Heart left ventricle (tissue), 16 donors: Measurements from ENCODE around the gene TNKS1BP1. TPM values are rescaled to one million over a fixed set of nuclear protein-coding genes. Genes with fewer than 3 reads are reported as not detected.
A peak's percentile ranks its signal among the peaks of the same experiment; 100 is the strongest.

Experiments
- ATAC-seq, 4 donors: fragments of 200-7000 bp; cut with Tn5 transposase; one replicate each; pipeline ENCODE4 v1.9.1; 2020 to 2022; ENCODE audit warnings: moderate library complexity in 4 of 4, mild to moderate bottlenecking in 3 of 4, moderate number of reproducible peaks in 1 of 4
- DNase-seq, 5 donors: peaks; one replicate each; pipeline ENCODE4 v3.0.0-alpha.2; 2020
- H3K27ac ChIP-seq, 12 donors: fragments of 200-600 bp; sonication (generic) in 4 of 12; one replicate each; pipeline versions ENCODE4 v1.5.0 to v1.8.0; 2016 to 2022; ENCODE audit warnings: mild to moderate bottlenecking in 2 of 12
- H3K27me3 ChIP-seq, 9 donors: fragments of 200-600 bp; sonication (generic) in 2 of 9; one replicate each; pipeline versions ENCODE4 v1.5.1 to v1.8.0; 2016 to 2022; ENCODE audit warnings: mild to moderate bottlenecking in 3 of 9
- H3K36me3 ChIP-seq, 9 donors: fragments of 200-600 bp; sonication (generic) in 2 of 9; one replicate each; pipeline versions ENCODE4 v1.5.0 to v1.8.0; 2018 to 2022; ENCODE audit warnings: mild to moderate bottlenecking in 2 of 9
- H3K4me1 ChIP-seq, 12 donors: fragments of 200-600 bp; sonication (generic) in 4 of 12; one replicate each; pipeline versions ENCODE4 v1.5.0 to v1.8.0; 2016 to 2022; ENCODE audit warnings: mild to moderate bottlenecking in 3 of 12
- H3K4me3 ChIP-seq, 12 donors: fragments of 200-600 bp; sonication (generic) in 4 of 12; one replicate each; pipeline versions ENCODE4 v1.5.0 to v1.8.0; 2017 to 2022; ENCODE audit warnings: mild to moderate bottlenecking in 9 of 12, moderate library complexity in 4 of 12
- H3K9me3 ChIP-seq, 12 donors: fragments of 200-600 bp; sonication (generic) in 4 of 12; one replicate each; pipeline versions ENCODE4 v1.5.0 to v1.8.0; 2016 to 2022; ENCODE audit warnings: mild to moderate bottlenecking in 1 of 12
- POLR2A ChIP-seq, 2 donors: fragments of 450-650 bp; IDR thresholded peaks; one replicate each; pipeline ENCODE4 v1.6.1; 2017; ENCODE audit warnings: antibody characterized with exemption in 2 of 2, mild to moderate bottlenecking in 2 of 2, moderate library complexity in 2 of 2
- WGBS, 4 donors: extraction: QIAGEN DNeasy Blood & Tissue Kit in 2 of 4; methylation state at CpG; one replicate each; pipeline versions ENCODE4 v1.1.5 to v1.1.7; 2013 to 2018; 5-methylcytosine and 5-hydroxymethylcytosine counted together
- intact Hi-C, 10 donors: fragments of 100-400 bp; cut with DNase I; formaldehyde crosslinking; loops; one replicate each; pipeline versions ENCODE4 v1.11.1 to v1.14.2; 2022
- long read RNA-seq, 3 donors: library from polyadenylated mRNA; unstranded; transcript quantifications; one replicate each; pipeline ENCODE4 v2.0.0, GENCODE V29; 2020 to 2021
- polyA plus RNA-seq, 2 donors: library from polyadenylated mRNA; stranded (reverse); fragments of 200-250 nt; gene quantifications; one replicate each; pipeline ENCODE4 v1.2.3, GENCODE V29; 2013
- total RNA-seq, 9 donors: library from RNA; depleted of rRNA in 2 of 9; stranded (reverse); fragments of >200 nt in 2 of 9; fragmentation: NEBNext Ultra II Directional in 3 of 9; extraction: Animal tissue kit (Norgen Biotek cat#: 25700) in 3 of 9; gene quantifications; one replicate each; pipeline versions ENCODE4 v1.1.0 to v1.2.4, GENCODE V29; 2016 to 2023
- TF ChIP-seq, protein P1 (sequence below), 12 donors: fragments of 200-600 bp; sonication (generic) in 4 of 12; IDR thresholded peaks; one replicate each; pipeline versions ENCODE4 v1.5.0 to v1.8.0; 2018 to 2022; ENCODE audit warnings: antibody characterized with exemption in 12 of 12, mild to moderate bottlenecking in 5 of 12
- donor health status: ischemic (EF 13 %, LVEDD 7.1; RV severe dilation, severe dysfunction).
- donor health status: healthy with polysubstance abuse.
- donor health status: DM: no; HTN: yes; CAD: no.
- donor health status: DM: no; HTN: no; CAD: no.
- donor health status: ischemic (EF 25% LVEDD 6.9; RV normal size, moderate dysfunction).
- donor health status: ischemic (EF 25% LVEDD 5.7; RV mildly dilated, moderate dysfunction).
- donor health status: healthy.
- donor health status: DM: yes; HTN: yes; CAD: no.
- donor health status: ischemic (EF 35%, LVEDD 5.7; RV mildly dilated, moderate dysfunction).
- donor health status: nonischemic (EF 11% LVEDD 7.7; RV severe dilation, severe dysfunction).
- donor health status: DM: yes; HTN: yes; CAD: no.
- donor health status: PGD.
- donor health status: ischemic (EF 29% LVEDD 5.4; RV normal size, mild dysfunction).
- donor health status: nonischemic (EF 23%, LVEDD 6.1; RV moderate dilation, normal function).

The TNKS1BP1 gene, protein sequence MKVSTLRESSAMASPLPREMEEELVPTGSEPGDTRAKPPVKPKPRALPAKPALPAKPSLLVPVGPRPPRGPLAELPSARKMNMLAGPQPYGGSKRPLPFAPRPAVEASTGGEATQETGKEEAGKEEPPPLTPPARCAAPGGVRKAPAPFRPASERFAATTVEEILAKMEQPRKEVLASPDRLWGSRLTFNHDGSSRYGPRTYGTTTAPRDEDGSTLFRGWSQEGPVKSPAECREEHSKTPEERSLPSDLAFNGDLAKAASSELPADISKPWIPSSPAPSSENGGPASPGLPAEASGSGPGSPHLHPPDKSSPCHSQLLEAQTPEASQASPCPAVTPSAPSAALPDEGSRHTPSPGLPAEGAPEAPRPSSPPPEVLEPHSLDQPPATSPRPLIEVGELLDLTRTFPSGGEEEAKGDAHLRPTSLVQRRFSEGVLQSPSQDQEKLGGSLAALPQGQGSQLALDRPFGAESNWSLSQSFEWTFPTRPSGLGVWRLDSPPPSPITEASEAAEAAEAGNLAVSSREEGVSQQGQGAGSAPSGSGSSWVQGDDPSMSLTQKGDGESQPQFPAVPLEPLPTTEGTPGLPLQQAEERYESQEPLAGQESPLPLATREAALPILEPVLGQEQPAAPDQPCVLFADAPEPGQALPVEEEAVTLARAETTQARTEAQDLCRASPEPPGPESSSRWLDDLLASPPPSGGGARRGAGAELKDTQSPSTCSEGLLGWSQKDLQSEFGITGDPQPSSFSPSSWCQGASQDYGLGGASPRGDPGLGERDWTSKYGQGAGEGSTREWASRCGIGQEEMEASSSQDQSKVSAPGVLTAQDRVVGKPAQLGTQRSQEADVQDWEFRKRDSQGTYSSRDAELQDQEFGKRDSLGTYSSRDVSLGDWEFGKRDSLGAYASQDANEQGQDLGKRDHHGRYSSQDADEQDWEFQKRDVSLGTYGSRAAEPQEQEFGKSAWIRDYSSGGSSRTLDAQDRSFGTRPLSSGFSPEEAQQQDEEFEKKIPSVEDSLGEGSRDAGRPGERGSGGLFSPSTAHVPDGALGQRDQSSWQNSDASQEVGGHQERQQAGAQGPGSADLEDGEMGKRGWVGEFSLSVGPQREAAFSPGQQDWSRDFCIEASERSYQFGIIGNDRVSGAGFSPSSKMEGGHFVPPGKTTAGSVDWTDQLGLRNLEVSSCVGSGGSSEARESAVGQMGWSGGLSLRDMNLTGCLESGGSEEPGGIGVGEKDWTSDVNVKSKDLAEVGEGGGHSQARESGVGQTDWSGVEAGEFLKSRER (N-terminal part only)
- 10 to 100 TPM; 25.3 to 68.3 (median 33.1) TPM for total RNA-seq
- 10 to 100 TPM; 36.9 to 45.3 TPM for polyA plus RNA-seq
- long read RNA-seq, donor 1, full-length matches to known transcripts, result 12 of 43 reads
- long read RNA-seq, donor 1, partial matches to known transcripts, result 23 of 43 reads
- long read RNA-seq, donor 1, other reads (novel, unspliced or antisense), result 8 of 43 reads
- long read RNA-seq, donor 2, full-length matches to known transcripts, result 4 of 28 reads
- long read RNA-seq, donor 2, partial matches to known transcripts, result 18 of 28 reads
- long read RNA-seq, donor 2, other reads (novel, unspliced or antisense), result 6 of 28 reads
- long read RNA-seq, donor 3, full-length matches to known transcripts, result 11 of 47 reads
- long read RNA-seq, donor 3, partial matches to known transcripts, result 19 of 47 reads
- long read RNA-seq, donor 3, other reads (novel, unspliced or antisense), result 17 of 47 reads

DNA sequence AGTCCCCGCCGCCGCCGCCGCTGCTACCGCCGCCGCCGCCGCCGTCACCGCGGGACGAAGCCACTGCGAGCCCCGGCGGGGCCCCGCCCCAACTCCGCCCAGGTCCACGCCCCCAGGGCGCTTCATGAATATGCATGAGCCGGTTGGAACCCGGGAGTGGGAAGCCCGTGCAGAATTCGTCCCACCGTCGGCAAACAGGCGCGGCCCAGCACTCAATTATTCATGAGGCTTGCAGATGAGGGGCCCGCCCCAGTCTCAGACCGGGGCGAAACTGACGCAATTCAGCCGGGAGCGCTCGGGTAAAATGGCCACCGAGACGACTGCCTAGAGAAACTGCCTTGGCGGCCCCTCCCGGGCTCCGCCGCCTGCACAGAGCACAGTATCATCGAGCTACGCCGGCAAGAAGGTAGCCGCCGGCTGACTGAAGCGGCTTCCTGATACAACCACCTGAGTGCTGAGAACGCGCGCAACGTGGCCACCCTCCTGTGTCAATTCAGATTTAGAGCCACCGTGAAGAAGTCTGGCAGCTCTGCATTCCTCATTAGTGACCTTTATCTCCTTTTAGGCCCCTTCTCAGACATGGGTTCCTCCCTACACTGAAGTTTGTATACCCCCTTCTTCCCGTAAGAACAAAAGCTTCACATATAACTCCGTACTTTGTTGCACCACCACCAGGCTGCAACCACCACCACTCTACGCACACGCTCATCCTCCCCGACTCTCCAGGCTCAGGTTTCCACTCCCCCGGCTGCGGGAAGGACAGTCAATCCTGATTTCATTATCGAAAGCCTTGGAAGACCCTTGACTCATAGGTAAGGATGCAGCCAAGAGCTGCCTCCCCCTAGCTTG lies at the start of gene TNKS1BP1:
Gene TNKS1BP1, minus strand, starts transcription at position 67 of the 849 bp plus-strand sequence. CDS start 3,067 bp downstream, outside the sequence.
- Histone ChIP-seq H3K27ac (peak within 1 kb of the TSS; percentile 88 to 98 (median 94)), H3K4me1 (peaks cover 4 to 55% (median 32%) of the 10 kb centered on the region in 12 donors), H3K9me3 (no peaks in the 10 kb centered on the region), H3K36me3 (peaks cover 0 to 56% (median 43%) of the 10 kb centered on the region in 9 donors), H3K4me3 (peak within 1 kb of the TSS; percentile 67 to 89 (median 75)), H3K27me3 (no peaks in the 10 kb centered on the region)
- DNase-seq (peak; percentile 97 to 98 (median 98)), ATAC-seq (peak; percentile 84 to 90 (median 88))
- 1 to 2% (median 1%) methylated on average over 31 to 61 of the region's 61 CpGs for WGBS, 4 donors
- intact Hi-C loops, result loop anchor here in 2 of 10 donors (5.0 to 10.0 kb wide), 2 partner anchors 48 to 1250 kb away; partner anchors contain the start of genes LPXN (in 1 of the 2) and ZFP91 (in 1 of the 2)
- TF ChIP-seq, protein P1, sequence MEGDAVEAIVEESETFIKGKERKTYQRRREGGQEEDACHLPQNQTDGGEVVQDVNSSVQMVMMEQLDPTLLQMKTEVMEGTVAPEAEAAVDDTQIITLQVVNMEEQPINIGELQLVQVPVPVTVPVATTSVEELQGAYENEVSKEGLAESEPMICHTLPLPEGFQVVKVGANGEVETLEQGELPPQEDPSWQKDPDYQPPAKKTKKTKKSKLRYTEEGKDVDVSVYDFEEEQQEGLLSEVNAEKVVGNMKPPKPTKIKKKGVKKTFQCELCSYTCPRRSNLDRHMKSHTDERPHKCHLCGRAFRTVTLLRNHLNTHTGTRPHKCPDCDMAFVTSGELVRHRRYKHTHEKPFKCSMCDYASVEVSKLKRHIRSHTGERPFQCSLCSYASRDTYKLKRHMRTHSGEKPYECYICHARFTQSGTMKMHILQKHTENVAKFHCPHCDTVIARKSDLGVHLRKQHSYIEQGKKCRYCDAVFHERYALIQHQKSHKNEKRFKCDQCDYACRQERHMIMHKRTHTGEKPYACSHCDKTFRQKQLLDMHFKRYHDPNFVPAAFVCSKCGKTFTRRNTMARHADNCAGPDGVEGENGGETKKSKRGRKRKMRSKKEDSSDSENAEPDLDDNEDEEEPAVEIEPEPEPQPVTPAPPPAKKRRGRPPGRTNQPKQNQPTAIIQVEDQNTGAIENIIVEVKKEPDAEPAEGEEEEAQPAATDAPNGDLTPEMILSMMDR (IDR thresholded peaks at IDR 0.05), result peak in 1 of 12 donors; percentile 11
- TF ChIP-seq POLR2A (IDR thresholded peaks at IDR 0.05), result peak; percentile 9 to 90

DNA sequence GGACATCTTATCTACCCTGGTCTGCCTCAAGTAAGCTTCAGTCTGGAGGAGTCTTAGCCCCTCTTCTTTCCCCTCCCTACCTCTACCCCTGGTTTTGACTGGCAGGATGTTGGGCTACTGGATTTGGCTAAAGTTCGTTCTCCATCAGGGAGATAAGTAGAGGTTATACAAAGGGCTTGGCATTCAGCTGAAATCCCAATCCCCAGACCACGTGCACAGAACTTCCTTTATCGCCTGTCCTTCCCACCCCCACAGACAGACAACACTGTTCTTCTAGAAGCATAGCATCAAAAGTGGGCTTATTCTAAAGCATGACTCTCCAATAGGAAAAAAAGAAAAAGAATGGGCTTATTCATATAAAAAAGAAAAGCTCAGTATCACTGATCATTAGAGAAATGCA lies 48.4 kb upstream of the TNKS1BP1 start:
- Histone ChIP-seq H3K27ac (peak overlapping the region in 9 of 12 donors; percentile 5 to 60 (median 13)), H3K27me3 (no peaks in the 10 kb centered on the region), H3K9me3 (no peaks in the 10 kb centered on the region), H3K4me1 (peaks cover 0 to 30% (median 13%) of the 10 kb centered on the region in 12 donors), H3K36me3 (no peaks in the 10 kb centered on the region), H3K4me3 (no peak overlapping the region)
- peak in 2 of 4 donors; percentile 31 to 52 for ATAC-seq
- peak in 1 of 5 donors; percentile 23 for DNase-seq
- intact Hi-C loops, result no loop called here
- 19 to 33% (median 27%) methylated on average over 3 of the region's 3 CpGs for WGBS, 4 donors
- no peak for TF ChIP-seq POLR2A (IDR thresholded peaks at IDR 0.05)
- TF ChIP-seq, protein P1 (IDR thresholded peaks at IDR 0.05), result no peak

DNA sequence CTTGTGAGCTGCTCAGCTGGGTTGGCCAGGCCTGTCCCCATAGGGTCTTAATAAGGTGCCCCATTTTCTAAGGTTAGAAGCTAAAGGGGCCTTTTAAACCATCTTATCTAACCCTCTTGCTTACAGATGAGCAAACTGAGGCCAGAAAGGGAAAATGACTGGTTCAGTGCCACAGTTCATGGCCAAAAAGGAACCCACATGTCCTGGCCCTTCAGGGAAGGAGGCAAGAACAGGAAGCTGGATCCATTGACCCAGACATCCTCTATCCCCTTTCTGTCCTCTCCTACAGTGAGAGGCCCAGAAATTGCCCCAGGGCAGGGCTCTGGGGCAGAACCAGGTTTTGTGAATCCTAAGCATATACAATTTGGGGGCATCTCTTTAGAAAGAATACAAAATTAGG lies 46.2 kb upstream of the TNKS1BP1 start:
- no peak for DNase-seq
- intact Hi-C loops, result no loop called here
- Histone ChIP-seq H3K4me3 (no peak overlapping the region), H3K27ac (no peak overlapping the region), H3K4me1 (peaks cover 0 to 31% (median 13%) of the 10 kb centered on the region in 12 donors), H3K36me3 (no peaks in the 10 kb centered on the region), H3K9me3 (no peaks in the 10 kb centered on the region), H3K27me3 (no peaks in the 10 kb centered on the region)
- no peak for TF ChIP-seq POLR2A (IDR thresholded peaks at IDR 0.05)
- no peak for ATAC-seq
